ENCODE results near the gene STRN4. TPM values are rescaled to one million over a fixed set of nuclear protein-coding genes. Genes with fewer than 3 reads are reported as not detected.
"Not testable (repeated sequence)": the region's sequence is repeated elsewhere in the genome, so short reads cannot be mapped to it uniquely, and the experiment has no call there.

The STRN4 gene
- total and polyA plus RNA-seq, 2 donors (not counting 1 experiment from before 2014, with no cell fraction given), result 33.7 to 56.0 TPM

- no peak overlapping the region for H2AFZ ChIP-seq (ENCODE audit: low read length)
- no peaks in the 10 kb centered on the region for H3K9me3 ChIP-seq (ENCODE audit: control insufficient read depth, insufficient read depth, low read depth, low read length)
- peaks cover 9% of the 10 kb centered on the region for H3K4me1 ChIP-seq (ENCODE audit: control insufficient read depth, extremely low read depth, insufficient read depth, low read length)
- H4K20me1 ChIP-seq (ENCODE audit: control insufficient read depth, extremely low read depth, insufficient read depth, low read length), result no peaks in the 10 kb centered on the region
- peak overlapping the region; percentile 98 for H3K27ac ChIP-seq (ENCODE audit: insufficient read depth, low read length)
- peak; percentile 84 to 93 for DNase-seq (ENCODE audit: low read depth in 2 of 2)
- H3K27me3 ChIP-seq (ENCODE audit: control insufficient read depth, insufficient read depth, low read length), result no peaks in the 10 kb centered on the region
- H3K9ac ChIP-seq (ENCODE audit: insufficient read depth, low read length), result peak overlapping the region; percentile 17
- peak overlapping the region; percentile 86 for H3K4me2 ChIP-seq (ENCODE audit: extremely low read depth, insufficient read depth, low read length)
- H3K79me2 ChIP-seq (ENCODE audit: control insufficient read depth, insufficient read depth, low read length), result peaks cover 60% of the 10 kb centered on the region
- peak overlapping the region; percentile 24 to 99 (median 66) for H3K4me3 ChIP-seq (replicated peaks in 1 of 4; ENCODE audit: control extremely low read depth in 1 of 4, insufficient read depth in 1 of 4, low read depth in 3 of 4, low read length in 4 of 4)
- TF ChIP-seq EZH2 (IDR thresholded peaks at IDR 0.05; ENCODE audit: low read length, missing control alignments) (no peak), CTCF (conservative IDR thresholded peaks at IDR 0.05 in 1 of 2, IDR thresholded peaks at IDR 0.05 in 1 of 2; ENCODE audit: low read depth in 1 of 2, low read length in 2 of 2) (peak; percentile 20 to 40)
- H3K36me3 ChIP-seq (ENCODE audit: control insufficient read depth, insufficient read depth, low read length), result peaks cover 14% of the 10 kb centered on the region
Observed at GRCh38 chr19:46784262-46785053, 38.2 kb upstream of the STRN4 start.

- no peak for DNase-seq (ENCODE audit: low read depth in 2 of 2)
- peak overlapping the region in 2 of 4 experiments; percentile 98 to 99 for H3K4me3 ChIP-seq (replicated peaks in 1 of 4; ENCODE audit: control extremely low read depth in 1 of 4, insufficient read depth in 1 of 4, low read depth in 3 of 4, low read length in 4 of 4)
- no peaks in the 10 kb centered on the region for H3K9me3 ChIP-seq (ENCODE audit: control insufficient read depth, insufficient read depth, low read depth, low read length)
- no peaks in the 10 kb centered on the region for H4K20me1 ChIP-seq (ENCODE audit: control insufficient read depth, extremely low read depth, insufficient read depth, low read length)
- peaks cover 9% of the 10 kb centered on the region for H3K4me1 ChIP-seq (ENCODE audit: control insufficient read depth, extremely low read depth, insufficient read depth, low read length)
- H3K27me3 ChIP-seq (ENCODE audit: control insufficient read depth, insufficient read depth, low read length), result no peaks in the 10 kb centered on the region
- H2AFZ ChIP-seq (ENCODE audit: low read length), result no peak overlapping the region
- TF ChIP-seq CTCF (conservative IDR thresholded peaks at IDR 0.05 in 1 of 2, IDR thresholded peaks at IDR 0.05 in 1 of 2; ENCODE audit: low read depth in 1 of 2, low read length in 2 of 2) (no peak), EZH2 (IDR thresholded peaks at IDR 0.05; ENCODE audit: low read length, missing control alignments) (no peak)
- H3K4me2 ChIP-seq (ENCODE audit: extremely low read depth, insufficient read depth, low read length), result peak overlapping the region; percentile 72
- H3K79me2 ChIP-seq (ENCODE audit: control insufficient read depth, insufficient read depth, low read length), result peaks cover 60% of the 10 kb centered on the region
- H3K9ac ChIP-seq (ENCODE audit: insufficient read depth, low read length), result no peak overlapping the region
- peaks cover 16% of the 10 kb centered on the region for H3K36me3 ChIP-seq (ENCODE audit: control insufficient read depth, insufficient read depth, low read length)
- H3K27ac ChIP-seq (ENCODE audit: insufficient read depth, low read length), result no peak overlapping the region
Observed at GRCh38 chr19:46783670-46784069, 37.4 kb upstream of the STRN4 start.

- TF ChIP-seq EZH2 (IDR thresholded peaks at IDR 0.05; ENCODE audit: low read length, missing control alignments) (no peak), CTCF (conservative IDR thresholded peaks at IDR 0.05 in 1 of 2, IDR thresholded peaks at IDR 0.05 in 1 of 2; ENCODE audit: low read depth in 1 of 2, low read length in 2 of 2) (no peak)
- H3K36me3 ChIP-seq (ENCODE audit: control insufficient read depth, insufficient read depth, low read length), result peaks cover 22% of the 10 kb centered on the region
- H3K27me3 ChIP-seq (ENCODE audit: control insufficient read depth, insufficient read depth, low read length), result no peaks in the 10 kb centered on the region
- H3K4me3 ChIP-seq (replicated peaks in 1 of 4; ENCODE audit: control extremely low read depth in 1 of 4, insufficient read depth in 1 of 4, low read depth in 3 of 4, low read length in 4 of 4), result no peak overlapping the region
- DNase-seq (ENCODE audit: low read depth in 2 of 2), result no peak
- no peaks in the 10 kb centered on the region for H3K9me3 ChIP-seq (ENCODE audit: control insufficient read depth, insufficient read depth, low read depth, low read length)
- H3K9ac ChIP-seq (ENCODE audit: insufficient read depth, low read length), result no peak overlapping the region
- no peak overlapping the region for H2AFZ ChIP-seq (ENCODE audit: low read length)
- peaks cover 52% of the 10 kb centered on the region for H3K79me2 ChIP-seq (ENCODE audit: control insufficient read depth, insufficient read depth, low read length)
- no peak overlapping the region for H3K27ac ChIP-seq (ENCODE audit: insufficient read depth, low read length)
- no peak overlapping the region for H3K4me2 ChIP-seq (ENCODE audit: extremely low read depth, insufficient read depth, low read length)
- peaks cover 9% of the 10 kb centered on the region for H3K4me1 ChIP-seq (ENCODE audit: control insufficient read depth, extremely low read depth, insufficient read depth, low read length)
- no peaks in the 10 kb centered on the region for H4K20me1 ChIP-seq (ENCODE audit: control insufficient read depth, extremely low read depth, insufficient read depth, low read length)
Observed at GRCh38 chr19:46782355-46783019, 36.2 kb upstream of the STRN4 start.

- Histone ChIP-seq H3K79me2 (ENCODE audit: control insufficient read depth, insufficient read depth, low read length) (peaks cover 10% of the 10 kb centered on the region), H3K36me3 (ENCODE audit: control insufficient read depth, insufficient read depth, low read length) (peaks cover 31% of the 10 kb centered on the region)
- not testable (repeated sequence) for H3K4me2 ChIP-seq (ENCODE audit: extremely low read depth, insufficient read depth, low read length); H3K9me3 ChIP-seq (ENCODE audit: control insufficient read depth, insufficient read depth, low read depth, low read length); DNase-seq (ENCODE audit: low read depth in 2 of 2); H3K9ac ChIP-seq (ENCODE audit: insufficient read depth, low read length); H3K4me1 ChIP-seq (ENCODE audit: control insufficient read depth, extremely low read depth, insufficient read depth, low read length); H2AFZ ChIP-seq (ENCODE audit: low read length); H3K27ac ChIP-seq (ENCODE audit: insufficient read depth, low read length); H3K4me3 ChIP-seq (replicated peaks in 1 of 4; ENCODE audit: control extremely low read depth in 1 of 4, insufficient read depth in 1 of 4, low read depth in 3 of 4, low read length in 4 of 4); H4K20me1 ChIP-seq (ENCODE audit: control insufficient read depth, extremely low read depth, insufficient read depth, low read length); H3K27me3 ChIP-seq (ENCODE audit: control insufficient read depth, insufficient read depth, low read length)
Observed at GRCh38 chr19:46777956-46778645, 31.9 kb upstream of the STRN4 start.

Measured in fibroblast of lung (primary cell).